Measurements from ENCODE around the gene ZDHHC21.
"Not testable (repeated sequence)": the region's sequence is repeated elsewhere in the genome, so short reads cannot be mapped to it uniquely, and the experiment has no call there.

The ZDHHC21 gene

DNA sequence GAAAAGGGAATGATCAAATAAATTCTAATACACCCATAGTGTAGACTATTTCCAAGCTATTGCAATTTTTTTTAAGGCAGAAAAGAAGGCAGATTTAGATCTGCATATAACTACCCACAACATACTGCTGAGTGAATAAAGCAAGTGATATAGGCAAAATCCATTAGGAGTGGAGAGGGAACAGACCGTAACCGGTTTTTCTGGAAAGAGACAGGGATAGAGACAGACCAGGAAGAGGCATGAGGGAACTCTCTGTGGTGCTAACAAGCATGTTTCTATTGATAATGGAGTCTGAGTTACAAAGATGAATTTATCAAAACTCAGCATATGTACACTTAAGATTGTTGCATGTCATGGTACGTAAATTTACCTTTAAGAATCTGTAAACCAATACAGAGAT is 14.5 kb downstream of the ZDHHC21 start:
- DNase-seq, result no peak

DNA sequence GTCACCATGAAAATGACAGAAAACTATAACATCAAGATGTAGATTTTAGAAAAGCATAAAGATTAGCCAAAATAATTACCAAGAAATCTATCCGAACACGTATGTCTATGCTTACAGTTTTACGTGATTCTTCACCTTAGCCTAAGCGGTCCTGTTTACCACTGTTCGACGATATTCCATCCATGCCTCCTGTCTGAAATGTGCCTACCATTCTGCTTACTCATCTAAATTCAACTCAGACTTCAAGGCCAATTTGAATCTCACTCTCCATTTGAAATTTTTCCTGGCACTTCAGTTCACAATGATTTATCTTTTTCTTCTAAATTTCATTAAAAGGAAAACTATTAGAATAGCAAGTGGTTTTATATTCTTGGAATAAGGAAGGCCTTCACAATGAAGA is 15.4 kb downstream of the ZDHHC21 start:
- DNase-seq, result no peak

DNA sequence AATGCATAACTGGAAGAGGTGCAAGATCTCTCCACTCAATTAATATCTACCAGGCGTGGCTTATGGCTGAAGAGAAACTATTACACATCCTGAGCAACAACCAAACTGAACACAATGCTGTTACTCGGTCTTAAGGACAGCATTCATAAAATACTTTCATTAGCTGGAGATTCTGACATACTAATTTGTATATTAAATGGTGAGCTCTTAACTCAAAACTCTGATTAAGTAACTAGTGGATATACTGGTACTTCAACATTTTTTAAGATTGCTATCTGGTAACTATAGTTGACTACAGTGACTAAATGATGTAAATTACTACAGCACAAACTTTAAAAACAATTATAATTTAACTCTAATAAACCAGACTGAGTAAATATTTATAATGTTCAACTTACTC is 15.8 kb downstream of the ZDHHC21 start:
- DNase-seq, result no peak

DNA sequence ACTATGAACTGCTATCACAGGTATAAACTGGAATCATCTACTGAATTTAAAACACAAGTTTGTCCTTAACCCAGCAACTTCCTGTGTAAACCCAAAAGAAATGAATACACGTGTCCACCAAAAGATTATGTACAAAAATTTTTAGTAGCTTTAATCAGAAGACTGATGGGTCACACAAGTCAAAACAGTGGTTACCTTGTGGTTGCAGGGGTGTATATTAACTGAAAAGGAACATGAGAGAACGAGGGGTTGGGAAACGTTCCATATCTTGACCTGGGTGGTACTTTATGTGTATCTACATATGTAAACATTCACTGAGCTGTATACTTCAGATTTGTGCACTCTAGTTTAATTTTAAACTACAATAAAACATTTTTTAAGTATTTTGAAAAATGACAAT is 18.6 kb downstream of the ZDHHC21 start:
- DNase-seq, result no peak

DNA sequence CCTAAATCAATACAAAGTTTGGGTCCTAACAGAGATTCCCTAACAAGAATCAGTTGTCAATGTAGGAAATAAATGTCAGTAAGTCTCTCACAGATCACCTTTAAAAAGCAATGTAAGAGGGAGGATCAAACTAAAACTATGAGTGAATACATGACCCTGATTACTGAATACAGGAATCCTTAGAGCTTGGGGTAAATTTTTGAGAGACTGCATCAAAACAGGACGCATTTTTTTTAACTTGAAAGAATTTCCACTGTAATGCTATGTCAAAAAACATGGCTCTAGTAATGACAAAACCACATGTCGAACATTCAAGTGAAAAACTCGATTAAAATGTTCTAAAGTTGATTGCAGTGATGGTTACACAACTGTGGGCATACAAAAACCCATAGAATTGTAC is 21.9 kb downstream of the ZDHHC21 start:
- DNase-seq, result no peak

DNA sequence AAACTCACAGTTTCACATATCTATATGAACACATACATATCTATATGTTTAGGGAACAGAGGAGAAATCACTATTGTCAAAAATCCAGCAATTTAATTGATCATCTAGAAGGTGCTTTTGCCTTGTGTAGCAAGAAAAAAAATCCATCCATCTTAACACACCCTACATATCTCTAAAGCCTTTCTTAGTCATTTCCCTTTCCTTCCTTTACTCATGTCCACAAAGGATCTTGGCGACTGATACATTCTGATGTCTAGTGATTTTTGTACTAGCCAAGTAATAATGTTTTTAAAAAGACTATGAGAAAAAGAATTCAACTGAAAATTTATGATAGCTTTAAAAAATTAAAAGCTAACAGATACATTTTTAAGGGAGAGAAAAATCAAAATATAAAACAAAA is 22.5 kb downstream of the ZDHHC21 start:
- DNase-seq, result no peak

DNA sequence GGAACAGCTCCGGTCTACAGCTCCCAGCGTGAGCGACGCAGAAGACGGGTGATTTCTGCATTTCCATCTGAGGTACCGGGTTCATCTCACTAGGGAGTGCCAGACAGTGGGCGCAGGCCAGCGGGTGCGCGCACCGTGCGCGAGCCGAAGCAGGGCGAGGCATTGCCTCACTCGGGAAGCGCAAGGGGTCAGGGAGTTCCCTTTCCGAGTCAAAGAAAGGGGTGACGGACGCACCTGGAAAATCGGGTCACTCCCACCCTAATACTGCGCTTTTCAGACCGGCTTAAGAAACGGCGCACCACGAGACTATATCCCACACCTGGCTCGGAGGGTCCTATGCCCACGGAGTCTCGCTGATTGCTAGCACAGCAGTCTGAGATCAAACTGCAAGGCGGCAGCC is 29.2 kb downstream of the ZDHHC21 start:
- not testable (repeated sequence) for DNase-seq

DNA sequence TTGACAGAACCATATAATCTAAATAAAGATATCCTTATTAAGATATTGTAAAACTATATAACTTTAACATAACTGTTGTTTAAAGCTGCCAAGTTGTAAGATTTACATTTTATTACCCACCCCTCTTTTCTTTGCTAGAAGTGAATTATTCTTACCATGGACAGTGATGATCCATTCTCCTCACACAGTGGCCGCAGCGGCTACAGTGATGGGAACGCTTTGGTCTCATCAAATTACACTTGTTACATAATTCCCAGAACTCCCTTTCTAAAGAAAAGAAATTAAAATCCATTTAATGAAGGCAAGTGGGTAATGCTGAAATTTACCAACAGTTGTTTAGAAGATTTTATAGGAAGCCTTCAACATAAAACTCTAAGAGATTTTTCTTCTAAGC is 31.2 kb downstream of the ZDHHC21 start:
- no peak for DNase-seq

DNA sequence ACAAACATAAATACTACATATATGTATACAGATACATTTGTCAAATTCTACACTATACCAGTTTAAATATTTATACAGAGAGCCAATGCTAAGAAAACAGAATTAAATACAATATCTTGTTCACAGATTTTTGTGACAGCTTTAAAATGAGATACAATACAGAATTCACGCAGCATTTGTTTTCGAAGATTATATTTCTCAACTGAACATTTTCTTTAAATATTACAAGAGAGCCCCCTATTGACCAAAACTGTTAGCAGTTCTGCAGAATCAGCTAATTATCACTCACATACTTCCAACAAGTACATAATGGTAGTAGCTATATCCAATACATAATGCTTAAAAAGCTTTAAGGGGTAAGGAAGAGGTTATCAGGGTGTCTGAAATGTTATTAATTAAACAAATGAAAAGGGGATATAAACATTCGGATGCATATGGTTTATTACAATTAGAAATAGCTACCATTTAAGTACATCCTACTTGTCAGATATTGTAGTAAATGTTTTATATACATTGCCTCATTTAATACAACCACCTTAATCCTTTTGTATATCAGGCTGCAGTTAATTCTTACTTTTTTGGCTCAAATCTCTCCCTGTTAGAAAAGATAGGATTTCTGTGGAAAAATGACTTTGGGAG is 31.7 kb downstream of the ZDHHC21 start:
- DNase-seq, result no peak

DNA sequence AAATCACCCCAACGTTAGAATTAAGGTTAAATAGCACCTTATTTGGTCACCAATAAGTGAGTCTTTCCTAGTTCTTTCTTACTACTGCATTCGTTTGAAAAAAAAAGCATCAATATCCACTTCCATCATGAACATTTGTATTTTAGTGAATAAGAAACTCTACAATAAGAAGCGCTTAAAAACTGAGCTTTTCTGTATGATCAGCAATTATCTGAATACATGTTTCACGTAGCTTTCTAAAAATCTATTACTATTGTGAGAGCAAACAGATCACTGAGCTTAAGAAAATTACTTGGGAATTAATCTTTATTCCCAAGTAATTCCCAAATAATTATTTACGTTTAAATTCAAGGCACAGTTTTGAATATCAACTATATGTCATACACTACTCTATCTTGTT is 32.5 kb downstream of the ZDHHC21 start:
- no peak for DNase-seq

DNA sequence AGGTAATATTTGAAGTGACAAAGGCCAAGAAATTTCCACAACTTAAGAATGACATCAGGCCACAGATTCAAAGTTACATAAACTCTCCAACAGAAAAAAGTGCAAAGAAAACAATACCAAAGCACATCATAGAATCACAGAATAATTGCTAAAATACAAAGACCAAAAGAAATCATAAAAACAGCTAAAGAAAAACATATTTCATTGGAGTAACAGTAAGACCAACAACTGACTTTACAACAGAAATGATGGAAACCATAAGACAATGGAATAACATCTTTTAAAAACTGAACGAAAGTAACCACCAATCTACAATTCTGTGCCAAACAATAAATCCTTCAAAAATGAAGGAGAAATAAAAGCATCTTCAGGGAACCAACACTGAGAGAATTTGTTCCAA is 38.3 kb downstream of the ZDHHC21 start:
- DNase-seq, result no peak

DNA sequence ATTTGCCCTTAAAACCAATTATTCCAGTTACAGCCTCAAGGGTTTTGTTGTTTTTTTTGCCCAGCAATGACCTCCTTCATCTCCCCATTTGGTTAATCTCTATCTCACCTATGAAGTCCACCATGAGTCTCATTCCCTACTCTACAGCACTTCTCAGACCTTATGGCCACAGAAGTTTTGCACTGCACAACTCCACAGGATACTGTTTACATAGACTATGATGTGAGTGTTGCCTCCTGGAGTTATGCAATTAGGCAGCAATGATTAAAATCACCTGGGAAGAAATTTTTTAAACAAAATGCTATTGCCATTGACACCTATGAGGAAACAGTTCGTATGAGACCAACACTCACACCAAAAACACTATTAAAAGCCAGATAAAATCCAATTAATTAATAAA is 39.7 kb downstream of the ZDHHC21 start:
- DNase-seq, result no peak

DNA sequence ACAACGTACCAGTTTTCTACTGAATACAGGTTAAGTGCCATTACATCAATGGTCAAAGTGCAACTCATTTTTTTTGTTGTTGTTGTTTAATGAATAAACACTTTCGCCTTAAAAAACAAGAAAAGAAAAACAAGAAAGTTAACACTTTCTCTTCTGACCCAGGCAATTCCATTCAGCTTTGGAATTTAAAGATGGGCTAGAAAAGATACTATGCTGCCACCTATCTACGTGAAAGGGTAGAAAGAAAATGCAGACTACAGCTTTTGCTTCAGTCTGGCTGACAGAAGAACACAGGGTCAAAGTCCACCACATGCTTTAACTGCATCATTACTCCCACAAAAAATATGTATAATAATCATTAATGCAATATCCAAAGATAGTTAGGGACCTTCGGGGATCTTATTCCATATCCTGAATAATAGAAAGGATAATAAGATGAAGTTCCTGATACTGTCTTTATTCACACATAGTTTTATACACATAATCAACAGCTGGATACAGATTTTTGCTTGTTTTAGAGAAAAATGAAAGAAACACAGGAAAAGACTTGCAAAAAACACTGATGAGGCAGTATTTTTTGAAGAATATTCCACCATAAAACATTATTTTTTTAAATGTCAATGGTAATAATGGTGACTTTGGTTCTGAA is 40.4 kb downstream of the ZDHHC21 start:
- DNase-seq, result no peak

DNA sequence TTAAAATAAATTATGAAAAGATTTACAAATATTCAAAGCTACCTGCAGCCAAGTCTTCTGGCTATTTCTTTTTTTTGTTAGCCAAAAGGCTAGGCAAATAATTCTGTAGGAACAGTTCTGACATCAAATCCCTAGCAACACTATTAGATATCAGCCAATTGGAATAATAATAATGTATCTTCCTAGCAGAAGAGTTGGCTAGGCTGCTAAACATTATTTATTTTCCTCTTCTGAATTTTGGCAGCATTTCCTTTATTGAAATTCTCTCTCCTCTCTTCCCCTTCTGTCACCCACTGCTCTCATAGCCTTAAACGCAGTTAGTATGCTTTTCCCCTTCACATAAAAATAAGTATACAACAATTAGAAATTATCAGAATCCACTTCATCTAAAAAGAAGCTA is 42.6 kb downstream of the ZDHHC21 start:
- DNase-seq, result no peak

DNA sequence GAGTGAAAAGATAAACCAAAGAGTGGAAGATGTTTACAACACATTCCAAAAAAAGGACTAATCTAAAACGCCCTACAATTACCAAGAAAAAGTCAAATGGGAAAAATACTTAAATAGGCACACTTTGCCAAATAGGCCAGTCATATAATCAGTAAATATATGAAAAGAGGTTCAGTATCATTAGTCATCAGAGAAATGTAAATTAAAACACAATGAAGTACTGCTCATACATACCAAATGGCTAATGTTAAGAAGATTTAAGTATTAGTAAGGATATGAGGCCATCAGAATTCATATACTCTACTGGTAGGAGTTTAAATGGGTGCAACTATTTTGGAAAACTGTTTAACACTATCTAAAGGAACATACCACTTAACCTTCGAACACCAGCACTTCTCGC is 47.6 kb downstream of the ZDHHC21 start:
- DNase-seq, result no peak

DNA sequence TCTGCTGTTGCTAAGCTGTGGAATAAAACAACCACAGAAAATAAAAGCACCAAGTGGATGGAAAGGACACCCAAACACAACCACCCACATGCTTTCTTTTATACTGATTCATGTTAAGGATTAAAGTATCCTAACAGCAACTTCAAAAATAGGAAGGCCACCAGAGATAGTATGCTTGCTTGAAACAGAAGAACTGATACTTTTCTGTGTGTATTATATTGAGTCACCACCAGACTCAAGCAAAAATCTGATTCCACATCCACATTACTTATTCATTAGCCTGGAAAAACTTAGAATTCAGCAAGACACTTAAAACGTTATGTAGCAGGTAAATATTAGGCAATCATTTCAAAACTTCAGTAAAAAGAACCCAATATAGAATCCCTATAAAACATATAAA is 52.3 kb downstream of the ZDHHC21 start:
- DNase-seq, result no peak

DNA sequence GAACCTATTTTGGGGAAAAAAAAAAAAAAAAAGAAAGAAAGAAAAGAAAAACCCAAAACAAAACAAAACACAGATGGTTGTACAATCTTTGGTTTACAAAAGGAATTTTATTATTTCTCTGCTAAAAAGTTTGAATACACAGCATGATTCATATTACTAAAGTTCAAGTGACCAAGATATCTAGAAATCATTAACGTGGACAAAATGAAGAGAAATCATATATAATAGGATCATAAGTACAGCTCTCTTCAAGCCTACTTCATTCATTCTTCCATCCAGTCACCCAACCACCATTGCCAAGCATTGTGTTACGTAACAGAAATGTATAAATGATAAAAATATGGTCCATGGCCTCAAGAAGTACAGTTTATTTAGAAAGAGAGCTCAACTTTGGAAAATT is 52.9 kb downstream of the ZDHHC21 start:
- no peak for DNase-seq

DNA sequence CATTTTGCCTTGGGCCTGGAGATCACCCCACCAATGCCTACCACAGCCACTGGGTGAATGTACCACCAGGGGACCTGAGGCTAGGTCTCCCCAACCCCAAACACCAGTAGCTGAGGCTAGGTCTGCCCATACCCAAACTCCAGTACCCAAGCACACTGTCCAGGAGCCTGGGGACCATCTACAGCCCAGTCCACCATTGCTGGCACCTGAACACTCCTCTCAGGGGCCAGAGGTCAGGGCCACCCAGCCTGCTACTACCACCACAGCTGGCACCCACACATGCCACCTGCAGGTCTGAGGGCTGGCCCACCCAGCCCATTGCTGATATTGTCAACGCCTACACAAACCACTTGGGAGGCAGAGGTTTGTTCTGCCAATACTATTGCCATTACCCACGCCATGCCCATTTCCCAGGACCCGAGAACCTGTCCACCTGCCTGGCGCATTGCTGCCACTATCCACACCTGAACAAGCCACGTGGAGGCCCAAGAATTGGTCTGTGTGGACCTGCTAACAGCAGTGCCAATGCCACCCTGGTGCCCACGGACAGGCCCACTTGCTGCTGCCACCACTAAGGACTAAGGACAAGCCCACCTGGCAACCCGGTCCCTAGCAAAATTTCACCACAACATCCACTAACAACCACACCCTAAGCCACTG is 59.2 kb downstream of the ZDHHC21 start:
- DNase-seq, result no peak

DNA sequence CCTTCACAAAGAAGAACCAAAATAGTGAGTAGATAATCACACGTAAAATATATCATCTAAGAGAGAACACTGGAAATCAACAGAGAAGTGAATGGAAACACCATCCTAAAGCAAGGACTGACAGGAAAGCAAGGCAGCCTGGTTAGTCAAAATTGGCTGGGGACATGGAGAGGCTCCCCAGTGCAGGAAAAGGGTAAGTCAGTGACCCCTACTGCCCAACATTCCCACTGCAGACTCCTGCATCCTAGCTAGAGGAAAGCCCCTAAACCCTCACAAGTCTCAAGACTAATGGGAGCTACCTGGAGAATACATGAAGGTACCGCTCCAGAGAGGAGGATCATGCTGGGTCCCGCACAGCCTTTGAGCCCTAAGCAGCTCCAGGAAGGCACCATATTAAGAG is 60.1 kb downstream of the ZDHHC21 start:
- no peak for DNase-seq

DNA sequence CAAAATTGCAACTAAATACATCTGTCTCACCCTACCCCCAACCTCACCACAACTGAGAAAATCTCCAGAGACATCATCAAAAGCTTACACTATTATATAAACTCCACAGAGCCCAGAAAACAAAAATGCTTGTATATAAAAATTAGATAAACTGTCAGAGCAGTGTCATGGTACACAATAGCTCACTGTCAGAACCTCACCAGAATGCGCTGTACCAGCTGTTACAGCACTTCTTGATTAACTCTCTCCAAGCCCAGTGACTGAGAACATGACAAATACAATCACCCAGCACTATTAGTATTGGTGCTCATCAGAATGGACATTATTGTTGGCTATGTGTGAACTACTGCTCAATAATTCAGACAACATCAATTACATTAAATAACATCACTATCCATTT is 65.7 kb downstream of the ZDHHC21 start:
- no peak for DNase-seq

DNA sequence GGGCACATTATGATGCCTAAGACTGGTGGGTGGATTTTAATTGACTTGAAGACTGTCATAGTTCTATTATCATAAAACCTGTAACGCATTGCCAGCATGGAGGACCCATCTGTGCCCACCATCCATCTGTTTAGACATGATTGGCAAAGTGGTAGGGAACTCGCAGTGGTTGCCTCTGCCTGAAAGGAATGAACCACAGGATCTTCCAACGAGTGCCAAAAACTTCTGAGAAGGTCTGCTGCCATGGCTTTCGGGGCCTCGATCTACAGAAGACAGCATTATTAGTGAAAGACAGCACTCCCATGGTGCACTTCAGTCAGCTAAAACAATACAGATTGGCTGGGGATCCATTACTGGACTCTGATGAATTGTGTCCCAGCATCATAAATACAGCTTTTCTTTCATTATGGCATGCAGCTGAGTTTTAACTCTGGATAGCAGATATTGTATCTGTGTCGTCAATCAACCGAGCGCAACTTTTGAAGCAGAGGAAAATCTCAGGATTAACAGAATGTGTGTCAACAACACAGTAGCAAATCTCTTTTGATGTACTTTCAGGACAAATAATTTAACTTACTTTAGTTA is 74.3 kb downstream of the ZDHHC21 start:
- DNase-seq, result no peak

DNA sequence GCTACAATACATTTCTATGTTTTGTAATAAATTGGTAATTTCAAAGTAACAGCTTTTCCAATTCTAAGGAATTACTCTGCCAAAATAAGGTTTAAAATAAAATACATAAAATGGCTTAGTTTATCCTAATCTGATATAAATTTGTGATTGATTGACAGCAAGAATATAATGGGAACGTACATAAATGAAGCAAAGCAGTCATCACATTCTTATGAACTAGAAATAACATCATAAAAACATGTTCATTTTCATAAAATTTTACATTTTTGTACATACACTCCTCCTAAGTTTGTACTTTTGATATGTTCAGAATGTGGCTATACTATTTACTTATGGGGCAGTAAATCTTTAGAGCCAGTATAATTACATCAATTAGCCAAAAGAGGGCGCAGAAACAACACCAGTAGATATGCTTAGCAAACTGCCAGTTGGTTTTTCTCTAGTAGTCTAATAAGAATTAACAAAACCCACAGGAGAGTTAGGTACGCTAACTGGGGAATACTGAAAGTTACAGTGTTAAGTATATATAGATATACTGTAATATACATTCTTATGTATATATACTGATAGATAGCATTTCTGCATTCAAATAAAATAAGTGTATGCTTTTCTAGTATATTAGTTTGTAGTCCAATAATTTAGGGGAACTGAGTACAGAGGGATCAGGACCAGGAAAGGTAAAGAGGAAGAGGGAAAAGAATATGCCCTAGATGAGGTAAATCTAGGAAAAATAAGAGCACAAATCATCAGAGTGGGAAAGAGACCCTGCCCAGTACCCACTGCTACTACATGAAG is 76.8 kb downstream of the ZDHHC21 start:
- no peak for DNase-seq

DNA sequence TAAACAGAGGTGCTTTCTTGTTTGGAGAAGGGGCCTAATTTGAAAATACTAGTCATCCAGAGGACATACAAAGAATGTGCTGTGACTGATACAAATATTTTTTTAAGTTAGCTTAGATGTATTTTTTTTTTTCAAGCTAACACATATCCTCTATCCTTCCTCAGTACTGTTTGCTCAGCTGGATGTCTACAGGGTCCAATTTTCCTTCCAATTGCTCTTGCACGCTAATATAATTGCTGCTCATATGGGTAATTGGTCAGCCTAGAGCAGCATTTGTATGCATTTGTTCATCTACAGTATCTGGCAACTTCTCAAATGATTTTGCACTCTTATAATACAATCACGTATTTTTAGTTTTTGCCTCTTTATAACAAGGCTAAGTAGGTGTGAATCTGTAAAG is 84.7 kb downstream of the ZDHHC21 start:
- no peak for DNase-seq

Data from stimulated activated CD4-positive, alpha-beta T cell treated with anti-CD3 and anti-CD28 coated beads, Interleukin-2, amount 100 ng/mL, for 48 hours (primary cell).